Large intestine (tissue), 3 donors: ENCODE measurements around the gene JMJD7. TPM values are rescaled to one million over a fixed set of nuclear protein-coding genes. Genes with fewer than 3 reads are reported as not detected.

Source experiments
- DNase-seq, 2 donors: peaks; one replicate each; pipeline versions ENCODE4 v3.0.0 to v3.0.0-alpha.2; 2013
- H3K27ac ChIP-seq: one replicate; pipeline ENCODE4 v1.5.1; 2013; ENCODE audit warnings: low read length
- H3K27me3 ChIP-seq: 2 replicates; pipeline ENCODE4 v1.6.1; 2013; ENCODE audit warnings: low read length; ENCODE audit not compliant: control insufficient read depth, insufficient read depth
- H3K36me3 ChIP-seq: 2 replicates; pipeline ENCODE4 v1.6.1; 2013; ENCODE audit warnings: low read length; ENCODE audit not compliant: control insufficient read depth, insufficient read depth
- H3K4me1 ChIP-seq: one replicate; pipeline ENCODE4 v1.6.1; 2013; ENCODE audit warnings: low read length; ENCODE audit not compliant: control insufficient read depth, insufficient read depth
- H3K4me3 ChIP-seq: one replicate; pipeline ENCODE4 v1.5.1; 2013; ENCODE audit warnings: low read length
- H3K9me3 ChIP-seq: one replicate; pipeline ENCODE4 v1.6.1; 2013; ENCODE audit warnings: mild to moderate bottlenecking, low read depth, low read length, moderate library complexity; ENCODE audit not compliant: control insufficient read depth
- WGBS: methylation state at CpG from one replicate; pipeline ENCODE4 v1.1.5; 2013; ENCODE audit warnings: low lambda C conversion rate; ENCODE audit not compliant: insufficient coverage; 5-methylcytosine and 5-hydroxymethylcytosine counted together
- polyA plus RNA-seq: library from polyadenylated mRNA; unstranded; fragments of 120-200 nt; gene quantifications from one replicate; pipeline ENCODE4 v1.2.1, GENCODE V29; 2013

The JMJD7 gene
- polyA plus RNA-seq, 1 donor, result 10.2 TPM

GRCh38 chr15:41881920-41882688, 54.2 kb downstream of the JMJD7 start:
- no peaks in the 10 kb centered on the region for H3K36me3 ChIP-seq
- H3K27me3 ChIP-seq, result peaks cover 14% of the 10 kb centered on the region
- H3K4me3 ChIP-seq, result peak overlapping the region; percentile 24
- no CpG with 5 or more reads among the region's 81 CpGs for WGBS
- H3K9me3 ChIP-seq, result peaks cover 3% of the 10 kb centered on the region
- peaks cover 10% of the 10 kb centered on the region for H3K4me1 ChIP-seq
- H3K27ac ChIP-seq, result no peak overlapping the region
- DNase-seq, result peak in 1 of 2 donors; percentile 43

- no peak for DNase-seq
- Histone ChIP-seq H3K9me3 (peaks cover 3% of the 10 kb centered on the region), H3K27me3 (peaks cover 14% of the 10 kb centered on the region), H3K4me1 (peaks cover 10% of the 10 kb centered on the region), H3K27ac (no peak overlapping the region), H3K36me3 (no peaks in the 10 kb centered on the region), H3K4me3 (no peak overlapping the region)
- no CpG with 5 or more reads among the region's 14 CpGs for WGBS
Observed at GRCh38 chr15:41882689-41883483, 55.0 kb downstream of the JMJD7 start.

GRCh38 chr15:41883484-41883825, 55.6 kb downstream of the JMJD7 start:
- WGBS, result no CpG with 5 or more reads among the region's 2 CpGs
- H3K27ac ChIP-seq, result no peak overlapping the region
- H3K36me3 ChIP-seq, result no peaks in the 10 kb centered on the region
- no peak overlapping the region for H3K4me3 ChIP-seq
- H3K9me3 ChIP-seq, result peaks cover 3% of the 10 kb centered on the region
- H3K27me3 ChIP-seq, result peaks cover 14% of the 10 kb centered on the region
- H3K4me1 ChIP-seq, result peaks cover 10% of the 10 kb centered on the region
- DNase-seq, result no peak

- H3K36me3 ChIP-seq, result no peaks in the 10 kb centered on the region
- no peak overlapping the region for H3K27ac ChIP-seq
- DNase-seq, result no peak
- no peak overlapping the region for H3K4me3 ChIP-seq
- H3K4me1 ChIP-seq, result peaks cover 10% of the 10 kb centered on the region
- peaks cover 14% of the 10 kb centered on the region for H3K27me3 ChIP-seq
- peaks cover 3% of the 10 kb centered on the region for H3K9me3 ChIP-seq
- 100% methylated on average over 1 of the region's 7 CpGs for WGBS
Observed at GRCh38 chr15:41884458-41884857, 56.6 kb downstream of the JMJD7 start.

GRCh38 chr15:41885321-41885720, 57.4 kb downstream of the JMJD7 start:
- no peak for DNase-seq
- Histone ChIP-seq H3K27me3 (peaks cover 14% of the 10 kb centered on the region), H3K9me3 (peaks cover 3% of the 10 kb centered on the region), H3K4me3 (no peak overlapping the region), H3K4me1 (peaks cover 10% of the 10 kb centered on the region), H3K36me3 (no peaks in the 10 kb centered on the region), H3K27ac (no peak overlapping the region)

GRCh38 chr15:41885841-41886240, 57.9 kb downstream of the JMJD7 start:
- peaks cover 10% of the 10 kb centered on the region for H3K4me1 ChIP-seq
- no peaks in the 10 kb centered on the region for H3K36me3 ChIP-seq
- peaks cover 3% of the 10 kb centered on the region for H3K9me3 ChIP-seq
- WGBS, result no CpG with 5 or more reads among the region's 14 CpGs
- peaks cover 13% of the 10 kb centered on the region for H3K27me3 ChIP-seq
- no peak for DNase-seq
- H3K27ac ChIP-seq, result no peak overlapping the region
- no peak overlapping the region for H3K4me3 ChIP-seq

- no CpG with 5 or more reads among the region's 7 CpGs for WGBS
- Histone ChIP-seq H3K27me3 (peaks cover 5% of the 10 kb centered on the region), H3K27ac (no peak overlapping the region)
Observed at GRCh38 chr15:41886741-41887140, 58.8 kb downstream of the JMJD7 start.

GRCh38 chr15:41887161-41887560, 59.3 kb downstream of the JMJD7 start:
- no CpG with 5 or more reads among the region's 10 CpGs for WGBS
- Histone ChIP-seq H3K27me3 (peaks cover 5% of the 10 kb centered on the region), H3K9me3 (peaks cover 2% of the 10 kb centered on the region), H3K36me3 (no peaks in the 10 kb centered on the region), H3K4me1 (peaks cover 7% of the 10 kb centered on the region), H3K27ac (no peak overlapping the region), H3K4me3 (no peak overlapping the region)
- DNase-seq, result no peak

More at GRCh38 chr15:41886741-41887140, 58.8 kb downstream of the JMJD7 start:
- no peak for DNase-seq
- Histone ChIP-seq H3K36me3 (no peaks in the 10 kb centered on the region), H3K4me1 (peaks cover 7% of the 10 kb centered on the region), H3K4me3 (no peak overlapping the region), H3K9me3 (peaks cover 3% of the 10 kb centered on the region)

Other genes with a start within 250 kb of the JMJD7 start
- gene MGA, start 167.7 kb upstream of the JMJD7 start, polyA plus RNA-seq, result 18.9 TPM
- 33.4 TPM for gene MAPKBP1, start 53.6 kb upstream of the JMJD7 start, polyA plus RNA-seq
- gene PLA2G4B, start 10.8 kb downstream of the JMJD7 start, polyA plus RNA-seq, result 10.4 TPM
- gene SPTBN5, start 66.0 kb downstream of the JMJD7 start, polyA plus RNA-seq, result 1.7 TPM
- gene EHD4, start 144.5 kb downstream of the JMJD7 start, polyA plus RNA-seq, result 13.1 TPM
- 0.43 TPM for gene PLA2G4E, start 192.9 kb downstream of the JMJD7 start, polyA plus RNA-seq